PC-9 (cell line): ENCODE measurements around the gene GPR137.

ENCODE experiments used
- EZH2 ChIP-seq: fragments of 200-600 bp; sonication (generic); IDR thresholded peaks from 2 replicates; pipeline ENCODE4 v1.8.0; 2017; ENCODE audit warnings: antibody characterized with exemption, low read depth
- TF ChIP-seq, protein P1 (sequence below): fragments of 200-600 bp; sonication (generic); conservative IDR thresholded peaks from 2 replicates; pipeline ENCODE4 v1.6.1; 2017; ENCODE audit warnings: mixed run types, antibody characterized with exemption, mild to moderate bottlenecking, moderate library complexity

DNA sequence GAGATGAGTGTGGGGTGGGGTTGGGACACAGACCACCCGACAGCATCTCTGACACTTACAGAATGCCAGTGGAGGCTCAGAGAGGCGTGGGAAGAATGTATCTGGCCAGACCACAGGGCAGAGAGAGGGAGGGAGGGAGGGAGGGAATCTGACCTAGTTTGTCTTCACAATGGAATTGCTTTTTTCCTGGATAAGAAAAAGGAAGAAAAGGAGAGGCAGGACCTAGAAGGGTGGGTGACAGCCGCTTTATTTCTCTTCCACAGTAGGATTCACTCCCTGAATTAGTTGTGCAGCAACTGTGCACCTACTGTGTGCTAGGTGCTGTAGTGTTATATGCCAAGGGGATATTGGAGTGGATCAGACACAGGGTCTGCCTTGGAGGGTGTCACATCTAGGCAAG lies 9.1 kb downstream of the GPR137 start:
- TF ChIP-seq EZH2, result no peak
- TF ChIP-seq, protein P1, sequence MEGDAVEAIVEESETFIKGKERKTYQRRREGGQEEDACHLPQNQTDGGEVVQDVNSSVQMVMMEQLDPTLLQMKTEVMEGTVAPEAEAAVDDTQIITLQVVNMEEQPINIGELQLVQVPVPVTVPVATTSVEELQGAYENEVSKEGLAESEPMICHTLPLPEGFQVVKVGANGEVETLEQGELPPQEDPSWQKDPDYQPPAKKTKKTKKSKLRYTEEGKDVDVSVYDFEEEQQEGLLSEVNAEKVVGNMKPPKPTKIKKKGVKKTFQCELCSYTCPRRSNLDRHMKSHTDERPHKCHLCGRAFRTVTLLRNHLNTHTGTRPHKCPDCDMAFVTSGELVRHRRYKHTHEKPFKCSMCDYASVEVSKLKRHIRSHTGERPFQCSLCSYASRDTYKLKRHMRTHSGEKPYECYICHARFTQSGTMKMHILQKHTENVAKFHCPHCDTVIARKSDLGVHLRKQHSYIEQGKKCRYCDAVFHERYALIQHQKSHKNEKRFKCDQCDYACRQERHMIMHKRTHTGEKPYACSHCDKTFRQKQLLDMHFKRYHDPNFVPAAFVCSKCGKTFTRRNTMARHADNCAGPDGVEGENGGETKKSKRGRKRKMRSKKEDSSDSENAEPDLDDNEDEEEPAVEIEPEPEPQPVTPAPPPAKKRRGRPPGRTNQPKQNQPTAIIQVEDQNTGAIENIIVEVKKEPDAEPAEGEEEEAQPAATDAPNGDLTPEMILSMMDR, result no peak
